Measurements from ENCODE around the gene PIK3R3.

DNA sequence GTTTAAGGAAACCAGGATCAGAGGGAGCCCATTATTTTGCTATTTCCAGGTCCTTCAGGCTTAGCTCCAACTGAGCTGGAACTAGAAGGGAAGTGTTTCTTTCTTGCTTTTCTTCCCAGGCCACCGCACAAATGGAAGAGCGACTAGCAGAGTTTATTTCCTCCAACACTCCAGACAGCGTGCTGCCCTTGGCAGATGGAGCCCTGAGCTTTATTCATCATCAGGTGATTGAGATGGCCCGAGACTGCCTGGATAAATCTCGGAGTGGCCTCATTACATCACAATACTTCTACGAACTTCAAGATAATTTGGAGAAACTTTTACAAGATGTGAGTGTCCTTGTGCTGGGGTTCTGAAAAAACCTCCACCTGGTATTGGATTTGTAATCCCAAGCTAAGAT lies 121.8 kb downstream of the PIK3R3 start:
- TF ChIP-seq, protein P1, sequence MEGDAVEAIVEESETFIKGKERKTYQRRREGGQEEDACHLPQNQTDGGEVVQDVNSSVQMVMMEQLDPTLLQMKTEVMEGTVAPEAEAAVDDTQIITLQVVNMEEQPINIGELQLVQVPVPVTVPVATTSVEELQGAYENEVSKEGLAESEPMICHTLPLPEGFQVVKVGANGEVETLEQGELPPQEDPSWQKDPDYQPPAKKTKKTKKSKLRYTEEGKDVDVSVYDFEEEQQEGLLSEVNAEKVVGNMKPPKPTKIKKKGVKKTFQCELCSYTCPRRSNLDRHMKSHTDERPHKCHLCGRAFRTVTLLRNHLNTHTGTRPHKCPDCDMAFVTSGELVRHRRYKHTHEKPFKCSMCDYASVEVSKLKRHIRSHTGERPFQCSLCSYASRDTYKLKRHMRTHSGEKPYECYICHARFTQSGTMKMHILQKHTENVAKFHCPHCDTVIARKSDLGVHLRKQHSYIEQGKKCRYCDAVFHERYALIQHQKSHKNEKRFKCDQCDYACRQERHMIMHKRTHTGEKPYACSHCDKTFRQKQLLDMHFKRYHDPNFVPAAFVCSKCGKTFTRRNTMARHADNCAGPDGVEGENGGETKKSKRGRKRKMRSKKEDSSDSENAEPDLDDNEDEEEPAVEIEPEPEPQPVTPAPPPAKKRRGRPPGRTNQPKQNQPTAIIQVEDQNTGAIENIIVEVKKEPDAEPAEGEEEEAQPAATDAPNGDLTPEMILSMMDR (IDR thresholded peaks at IDR 0.05): no peak
- TF ChIP-seq POLR2A (IDR thresholded peaks at IDR 0.05) (no peak), EP300 (IDR thresholded peaks at IDR 0.05; ENCODE audit: low read depth) (no peak), POLR2AphosphoS5 (IDR thresholded peaks at IDR 0.05) (no peak)
